Pons (tissue), 1 donor: Measurements from ENCODE around the gene CDS2.
"Not testable (repeated sequence)": the region's sequence is repeated elsewhere in the genome, so short reads cannot be mapped to it uniquely, and the experiment has no call there.

Source experiments
- DNase-seq: peaks from one replicate; pipeline ENCODE4 v3.0.0-alpha.2; 2016; ENCODE audit warnings: low spot score

Gene CDS2

GRCh38 chr20:5126512-5127203 is at the start of gene CDS2:
Gene CDS2 (plus strand): TSS chr20:5127008. CDS start chr20:5127093, 85 bp downstream.
- DNase-seq, result peak; percentile 99

DNA sequence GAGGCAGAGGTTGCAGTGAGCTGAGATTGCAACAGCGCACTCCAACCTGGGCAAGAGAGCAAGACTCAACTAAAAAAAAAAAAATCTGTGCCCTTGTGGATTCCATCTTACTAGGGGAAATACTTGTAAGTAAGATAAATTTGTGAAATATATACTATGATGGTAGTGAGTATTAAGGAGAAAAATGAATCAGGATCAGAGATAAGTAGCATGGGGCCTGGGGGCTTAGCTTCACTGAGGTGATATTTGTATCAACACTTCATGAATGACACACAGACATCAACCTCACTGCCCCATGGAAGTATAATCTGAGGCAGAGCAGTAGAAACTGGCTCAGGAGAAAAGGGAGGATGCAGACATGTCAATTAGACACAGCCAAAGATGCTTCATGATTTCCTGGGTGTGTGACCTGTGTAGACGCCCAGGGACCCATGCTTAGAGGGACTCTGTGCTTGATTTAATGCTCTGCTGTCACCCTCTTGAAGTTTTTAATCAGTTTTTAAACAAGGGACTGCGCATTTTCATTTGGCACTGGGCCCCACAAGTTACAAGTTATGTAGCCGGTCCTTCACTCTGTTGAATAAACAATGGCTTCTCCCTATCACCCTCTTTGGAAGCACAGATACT is 48.9 kb upstream of the CDS2 start:
- no peak for DNase-seq

DNA sequence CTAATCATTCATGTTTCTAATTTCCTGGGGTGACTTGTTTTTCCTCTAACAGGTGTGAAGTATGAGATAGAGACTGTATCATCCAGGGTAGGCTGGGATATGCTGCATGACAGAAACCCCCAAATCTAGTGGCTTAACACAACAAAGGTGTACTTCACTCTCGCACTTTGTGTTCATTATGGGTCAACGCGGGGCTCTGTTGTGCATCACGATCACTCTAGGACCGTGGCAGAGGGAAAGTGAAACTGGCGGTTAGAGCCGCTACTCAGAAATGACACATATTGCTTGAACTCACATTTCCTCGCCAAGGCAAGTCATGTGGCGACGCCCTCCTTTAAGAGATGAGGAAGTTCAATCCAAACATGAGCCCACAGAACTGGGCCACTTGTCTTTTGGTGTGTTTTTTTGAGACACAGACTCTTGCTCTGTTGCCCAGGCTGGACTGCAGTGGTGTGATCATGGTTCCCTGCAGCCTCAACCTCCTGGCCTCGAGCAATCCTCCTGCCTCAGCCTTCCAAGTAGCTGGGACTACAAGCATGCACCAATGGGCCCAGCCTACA is 48.3 kb upstream of the CDS2 start:
- peak; percentile 90 for DNase-seq

GRCh38 chr20:5080384-5080877 is 46.4 kb upstream of the CDS2 start:
- DNase-seq, result peak; percentile 85

DNA sequence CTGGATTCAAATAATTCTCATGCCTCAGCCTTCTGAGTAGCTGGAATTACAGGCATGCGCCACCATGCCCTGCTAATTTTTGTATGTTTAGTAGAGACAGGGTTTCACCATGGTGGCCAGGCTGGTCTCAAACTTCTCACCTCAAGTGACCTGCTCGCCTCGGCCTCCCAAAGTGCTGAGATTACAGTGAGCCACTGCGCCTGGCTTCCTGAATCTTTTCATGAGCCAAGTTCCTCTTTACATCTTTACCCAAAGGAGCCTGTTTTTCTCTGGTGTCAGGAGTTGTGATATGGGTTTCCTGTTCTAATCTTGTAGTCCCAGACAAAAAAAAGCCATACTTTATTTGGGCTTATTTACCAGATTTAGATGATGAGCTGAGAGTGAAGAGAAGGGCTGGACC is 41.4 kb upstream of the CDS2 start:
- DNase-seq, result peak; percentile 79

GRCh38 chr20:5088688-5089087 is 38.1 kb upstream of the CDS2 start:
- no peak for DNase-seq

DNA sequence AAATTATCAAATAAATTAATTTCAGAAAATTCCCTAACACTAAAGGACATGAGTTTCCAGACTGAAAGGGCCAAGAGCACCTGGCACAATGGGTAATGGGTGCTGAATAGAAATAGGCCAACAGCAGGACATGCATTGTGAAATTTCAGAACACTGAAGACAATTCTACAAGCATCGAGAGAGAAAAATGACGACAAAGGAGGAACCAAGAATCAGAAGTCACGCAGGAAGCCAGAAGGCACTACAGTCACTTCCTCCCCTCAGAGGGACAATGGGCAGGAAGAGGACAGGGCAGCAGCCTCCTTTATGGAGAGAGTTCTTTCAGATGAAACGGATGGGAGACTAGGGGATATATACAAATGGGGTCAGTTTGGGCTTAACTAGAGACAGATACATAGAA is 36.6 kb upstream of the CDS2 start:
- DNase-seq, result peak; percentile 81

- no peak for DNase-seq
These were observed 34.9 kb upstream of the CDS2 start for GRCh38 chr20:5091902-5092301.

GRCh38 chr20:5092765-5093339 is 34.0 kb upstream of the CDS2 start:
- no peak for DNase-seq

- DNase-seq, result no peak
These were observed 31.4 kb upstream of the CDS2 start for GRCh38 chr20:5095454-5095853.

DNA sequence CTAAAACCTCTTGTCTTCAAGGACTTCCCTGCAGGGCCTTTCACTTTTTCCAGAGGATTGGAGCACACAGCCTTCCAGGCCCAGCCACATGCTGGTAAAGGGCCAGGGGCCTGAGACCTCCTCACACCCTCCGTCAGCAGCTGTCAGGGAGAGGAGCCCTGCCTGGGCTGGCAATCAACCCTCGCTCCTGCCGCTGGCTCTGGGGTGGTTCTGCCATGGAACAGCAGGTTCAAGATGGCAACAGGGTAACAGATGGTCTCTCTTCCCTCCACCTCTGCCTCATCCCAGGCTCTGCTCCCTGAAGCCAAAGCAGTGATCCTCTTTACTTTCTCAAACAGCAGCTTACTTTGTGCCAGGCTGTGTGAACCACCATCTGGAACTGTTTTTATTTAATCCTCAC is 30.9 kb upstream of the CDS2 start:
- DNase-seq, result no peak

- no peak for DNase-seq
These were observed 30.3 kb upstream of the CDS2 start for GRCh38 chr20:5096463-5096862.

- DNase-seq, result not testable (repeated sequence)
These were observed 27.8 kb upstream of the CDS2 start for GRCh38 chr20:5099009-5099408.

DNA sequence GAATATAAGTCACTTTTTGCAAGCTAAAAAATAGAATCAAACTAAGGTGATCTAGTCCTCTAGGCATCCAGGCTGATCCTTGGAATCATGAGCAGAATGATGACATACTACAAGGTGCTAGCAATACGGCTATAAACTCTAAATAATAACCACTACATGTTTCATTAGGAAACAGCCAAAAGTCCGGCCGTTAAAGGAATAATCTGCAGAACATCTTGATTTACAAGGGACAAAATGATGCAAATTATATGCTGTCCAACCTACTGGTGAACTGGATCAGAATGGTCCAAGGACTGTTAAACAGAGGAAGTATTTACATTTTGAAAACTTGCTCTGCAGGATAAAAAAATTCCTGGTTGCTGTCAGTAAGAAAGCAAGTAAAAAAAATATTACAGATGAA is 26.9 kb upstream of the CDS2 start:
- DNase-seq, result not testable (repeated sequence)

DNA sequence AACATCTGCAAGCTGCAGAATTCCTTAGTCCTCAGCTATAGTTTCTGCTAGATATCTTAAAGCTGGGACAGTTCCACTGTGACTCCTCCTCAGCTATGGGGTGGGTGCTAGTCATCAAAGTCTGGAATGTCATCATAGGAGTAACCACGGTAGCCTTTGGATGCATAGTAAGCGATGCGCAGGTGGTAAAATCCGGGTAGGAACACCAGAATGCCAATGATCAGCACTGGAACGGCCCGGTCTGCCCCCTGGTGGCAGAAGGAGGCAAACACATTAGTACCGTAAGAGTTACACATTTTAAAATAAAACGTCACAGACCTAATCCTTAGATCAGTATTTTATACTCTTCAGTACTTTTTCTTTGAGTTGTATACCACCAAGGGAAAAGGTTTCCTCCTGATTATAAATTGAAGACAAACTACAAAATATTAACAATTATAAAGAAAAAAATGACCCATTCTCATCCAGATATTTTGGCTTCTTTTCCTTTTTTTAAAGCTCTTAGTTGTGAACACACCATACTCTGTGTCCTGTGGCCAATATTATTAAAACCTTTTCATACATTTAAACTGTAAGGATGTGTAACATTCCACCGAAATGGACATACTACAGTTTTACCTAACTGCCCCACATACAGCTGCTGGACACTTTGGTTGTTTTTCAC is 26.0 kb upstream of the CDS2 start:
- DNase-seq, result peak; percentile 74

DNA sequence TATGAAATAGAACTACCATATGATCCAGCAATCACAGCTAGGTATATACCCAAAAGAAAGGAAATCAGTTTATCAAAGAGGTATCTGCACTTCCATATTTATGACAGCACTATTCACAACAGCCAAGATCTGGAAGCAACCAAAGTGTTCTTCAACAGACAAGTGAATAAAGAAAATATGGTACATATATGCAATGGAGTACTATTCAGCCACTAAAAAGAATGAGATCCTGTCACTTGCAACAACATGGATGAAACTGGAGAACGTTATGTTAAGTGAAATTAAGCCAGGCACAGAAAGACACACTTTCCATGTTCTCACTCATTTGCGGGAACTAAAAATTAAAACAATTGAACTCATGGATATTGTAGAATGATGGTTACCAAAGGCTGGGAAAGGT is 22.3 kb upstream of the CDS2 start:
- no peak for DNase-seq

DNA sequence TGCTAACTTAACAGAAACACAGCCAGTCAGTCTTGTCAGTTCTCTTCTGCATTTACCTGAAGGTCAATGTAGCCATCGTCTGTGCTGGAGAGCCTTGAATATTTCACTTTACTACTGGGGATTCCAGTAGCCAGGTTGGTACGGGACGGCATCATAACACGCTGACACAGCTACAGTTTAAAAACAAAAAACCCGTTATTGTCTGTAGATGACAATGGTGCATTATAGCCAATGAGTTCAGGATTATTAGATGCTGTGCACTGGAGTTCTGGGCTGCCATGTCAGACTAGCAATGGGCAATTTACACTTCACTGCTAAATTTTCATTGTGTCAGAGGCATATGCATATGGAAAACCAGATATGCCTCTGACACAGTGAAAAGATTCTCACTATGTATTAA is 17.5 kb upstream of the CDS2 start:
- peak; percentile 85 for DNase-seq

DNA sequence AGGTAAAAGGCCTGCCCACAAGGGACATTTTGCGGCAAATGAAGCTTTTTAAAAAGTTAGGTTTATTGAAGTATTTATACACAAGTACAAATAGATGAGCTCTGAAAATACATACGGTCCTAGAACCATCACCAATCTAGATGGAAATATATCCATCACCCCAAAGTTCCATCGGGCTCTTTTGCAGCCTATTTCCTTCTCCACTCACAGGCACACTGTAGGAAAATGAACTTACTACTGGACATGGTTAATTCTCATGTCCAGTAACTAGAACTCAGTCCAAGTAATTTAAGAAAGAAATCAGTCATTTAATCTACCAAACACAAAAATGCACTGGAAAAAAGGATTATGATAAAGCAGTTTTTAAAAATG is 13.2 kb upstream of the CDS2 start:
- DNase-seq, result no peak

DNA sequence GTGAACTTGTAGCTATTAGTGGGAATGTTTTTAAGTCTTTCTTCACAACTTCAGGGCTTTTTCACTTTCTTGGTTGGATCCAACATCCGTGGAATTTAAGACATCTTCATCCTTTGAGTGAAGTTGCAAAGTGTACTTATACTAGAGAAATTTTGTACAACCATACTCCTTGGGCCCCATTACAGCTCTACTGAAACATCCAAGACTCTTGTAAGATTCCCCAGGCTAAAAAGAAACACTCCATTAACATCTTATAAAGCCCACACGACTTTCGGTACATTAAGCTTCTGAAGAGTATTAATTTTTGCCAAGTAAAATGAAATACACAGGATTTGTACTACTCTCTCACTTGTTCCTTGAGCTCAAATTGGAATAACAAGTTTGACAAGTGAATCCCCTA is 12.4 kb upstream of the CDS2 start:
- no peak for DNase-seq

DNA sequence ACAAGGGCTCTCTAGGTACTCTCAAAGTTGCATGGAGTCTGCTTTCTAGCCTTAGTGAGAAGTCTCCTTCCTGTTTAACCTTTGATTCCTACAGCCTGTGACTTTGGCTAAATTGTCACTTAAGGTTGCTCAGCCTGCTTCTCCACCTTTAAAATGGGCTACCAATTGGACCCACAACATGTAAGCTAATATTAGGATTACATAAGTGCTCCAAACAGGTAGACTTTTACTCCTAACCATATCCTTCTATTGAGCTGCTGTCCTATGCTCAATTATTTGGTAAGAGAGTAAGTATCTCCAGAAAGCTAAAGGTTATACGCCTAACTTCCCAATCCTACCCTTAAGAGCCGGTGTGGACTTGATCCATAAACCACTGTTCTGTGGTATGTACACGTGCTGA is 9.9 kb upstream of the CDS2 start:
- no peak for DNase-seq

DNA sequence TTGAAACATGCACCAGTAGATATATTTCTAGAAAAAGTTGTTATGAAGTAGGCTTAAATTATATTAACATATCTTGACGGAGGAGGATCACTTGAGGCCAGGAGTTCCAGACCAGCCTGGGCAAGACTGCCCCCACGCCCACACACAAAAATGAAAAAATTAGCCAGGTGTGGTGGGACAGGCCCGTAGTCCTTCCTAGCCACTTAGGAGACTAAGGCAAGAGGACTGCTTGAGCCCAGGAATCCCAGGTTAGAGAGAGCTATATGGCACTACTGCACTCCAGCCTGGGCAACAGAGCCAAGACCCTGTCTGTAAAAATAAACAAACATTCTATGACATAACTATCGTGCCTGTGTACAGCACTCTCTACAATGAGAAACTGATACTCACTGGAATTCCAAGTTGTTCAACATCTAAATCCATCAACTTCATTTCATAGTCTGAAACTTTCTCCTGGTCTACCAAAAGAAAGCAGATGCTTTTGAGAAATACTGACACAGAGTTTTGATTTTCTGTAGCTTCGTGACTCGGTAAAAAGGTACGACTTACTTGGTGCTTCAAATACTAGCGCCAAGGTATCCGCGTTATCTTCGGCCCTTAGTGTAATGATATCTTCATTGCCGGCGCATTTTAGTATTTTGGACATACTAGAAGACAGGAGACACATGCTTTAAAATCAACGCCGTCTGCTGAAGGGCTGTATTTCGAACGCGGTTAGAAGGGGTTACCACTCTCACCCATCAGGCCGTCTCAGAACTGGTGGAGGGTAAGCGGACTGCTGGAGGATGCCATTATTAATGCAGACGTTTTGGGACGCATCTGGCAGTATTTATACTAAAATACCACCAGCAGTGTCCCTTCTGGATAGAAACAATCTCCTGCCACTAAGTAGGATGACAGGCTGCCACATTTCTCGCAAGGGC is 8.3 kb upstream of the CDS2 start:
- DNase-seq, result no peak

DNA sequence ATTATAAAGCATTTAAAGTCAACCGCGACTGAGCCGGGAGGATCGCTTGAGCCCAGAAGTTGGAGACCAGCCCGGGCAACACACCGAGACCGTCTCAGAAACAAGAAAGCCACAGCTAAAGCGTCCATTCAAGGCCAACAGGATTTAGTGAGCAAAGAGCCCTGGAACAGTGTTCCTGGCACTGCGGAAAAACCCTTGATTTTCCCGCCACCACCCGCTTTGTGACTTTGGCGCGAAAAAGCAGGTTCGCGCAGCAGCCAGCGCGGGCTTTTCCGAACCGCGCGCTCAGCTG is 7.7 kb upstream of the CDS2 start:
- DNase-seq, result no peak
